ENCODE data around the gene CSRNP3.
"Not testable (repeated sequence)": the region's sequence is repeated elsewhere in the genome, so short reads cannot be mapped to it uniquely, and the experiment has no call there.

Gene CSRNP3

GRCh38 chr2:165637396-165637795 lies 167.9 kb downstream of the CSRNP3 start:
- no peak for DNase-seq

GRCh38 chr2:165639504-165639903 lies 170.0 kb downstream of the CSRNP3 start:
- DNase-seq, result no peak

GRCh38 chr2:165640247-165640929 lies 170.9 kb downstream of the CSRNP3 start:
- DNase-seq, result no peak

GRCh38 chr2:165645930-165646831 lies 176.7 kb downstream of the CSRNP3 start:
- DNase-seq, result no peak

GRCh38 chr2:165647409-165647808 lies 177.9 kb downstream of the CSRNP3 start:
- no peak for DNase-seq

GRCh38 chr2:165648801-165649200 lies 179.3 kb downstream of the CSRNP3 start:
- no peak for DNase-seq

- DNase-seq, result no peak
Observed at GRCh38 chr2:165651233-165651632, 181.7 kb downstream of the CSRNP3 start.

GRCh38 chr2:165655661-165656060 lies 186.2 kb downstream of the CSRNP3 start:
- no peak for DNase-seq

- no peak for DNase-seq
Observed at GRCh38 chr2:165660361-165660760, 190.9 kb downstream of the CSRNP3 start.

GRCh38 chr2:165662720-165663119 lies 193.2 kb downstream of the CSRNP3 start:
- no peak for DNase-seq

- no peak for DNase-seq
Observed at GRCh38 chr2:165665614-165666013, 196.1 kb downstream of the CSRNP3 start.

GRCh38 chr2:165666073-165666472 lies 196.6 kb downstream of the CSRNP3 start:
- DNase-seq, result not testable (repeated sequence)

- DNase-seq, result no peak
Observed at GRCh38 chr2:165666605-165667004, 197.1 kb downstream of the CSRNP3 start.

GRCh38 chr2:165667375-165667774 lies 197.9 kb downstream of the CSRNP3 start:
- no peak for DNase-seq

GRCh38 chr2:165674780-165675179 lies 205.3 kb downstream of the CSRNP3 start:
- DNase-seq, result no peak

- DNase-seq, result no peak
Observed at GRCh38 chr2:165675551-165675968, 206.1 kb downstream of the CSRNP3 start.

- no peak for DNase-seq
Observed at GRCh38 chr2:165678882-165679281, 209.4 kb downstream of the CSRNP3 start.

GRCh38 chr2:165679621-165680020 lies 210.1 kb downstream of the CSRNP3 start:
- no peak for DNase-seq

GRCh38 chr2:165681841-165682240 lies 212.3 kb downstream of the CSRNP3 start:
- no peak for DNase-seq

GRCh38 chr2:165682546-165682945 lies 213.0 kb downstream of the CSRNP3 start:
- no peak for DNase-seq

- no peak for DNase-seq
Observed at GRCh38 chr2:165686800-165687199, 217.3 kb downstream of the CSRNP3 start.

- DNase-seq, result no peak
Observed at GRCh38 chr2:165687426-165688002, 218.0 kb downstream of the CSRNP3 start.

- peak; percentile 13 for DNase-seq
Observed at GRCh38 chr2:165691615-165692014, 222.1 kb downstream of the CSRNP3 start.

GRCh38 chr2:165692906-165693305 lies 223.4 kb downstream of the CSRNP3 start:
- no peak for DNase-seq
